A549 (cell line): ENCODE measurements around the gene SLAMF8.

Source experiments
- CHD2 ChIP-seq: fragments of 150-350 bp; IDR thresholded peaks from 2 replicates; pipeline ENCODE4 v1.6.1; 2014; ENCODE audit warnings: low read length; ENCODE audit not compliant: partially characterized antibody
- ESRRA ChIP-seq: fragments of 150-350 bp; IDR thresholded peaks from 2 replicates; pipeline ENCODE4 v1.6.1; 2014; ENCODE audit warnings: mild to moderate bottlenecking, low read length, borderline replicate concordance
- JUNB ChIP-seq: fragments of >200 bp; sonication (Bioruptor Twin); formaldehyde crosslinking; IDR thresholded peaks from 2 replicates; pipeline ENCODE4 v1.6.1; 2016
- KDM5A ChIP-seq: fragments of 200-600 bp; sonication (generic); IDR thresholded peaks from 2 replicates; pipeline ENCODE4 v1.6.1; 2016; ENCODE audit warnings: antibody characterized with exemption, mild to moderate bottlenecking
- NR3C1 ChIP-seq: fragments of >200 bp; sonication (Bioruptor Twin); formaldehyde crosslinking; IDR thresholded peaks from 3 replicates; pipeline ENCODE4 v1.6.1; 2017
- POLR2A ChIP-seq: IDR thresholded peaks from 2 replicates; pipeline ENCODE4 v1.6.1; 2012; ENCODE audit warnings: mild to moderate bottlenecking, low read length
- RNF2 ChIP-seq: fragments of 200-600 bp; sonication (generic); IDR thresholded peaks from 2 replicates; pipeline ENCODE4 v1.6.1; 2016; ENCODE audit warnings: low read depth, mild to moderate bottlenecking, antibody characterized with exemption, moderate library complexity, borderline replicate concordance
- SMC3 ChIP-seq: fragments of >200 bp; sonication (Bioruptor Twin); formaldehyde crosslinking; IDR thresholded peaks from 3 replicates; pipeline ENCODE4 v1.6.1; 2018; ENCODE audit warnings: inconsistent platforms
- TFCP2L1 ChIP-seq: fragments of 250-450 bp; sonication (Bioruptor Pico); IDR thresholded peaks from 2 replicates; pipeline ENCODE4 v1.5.0; 2021; ENCODE audit warnings: mild to moderate bottlenecking
- ZFP36 ChIP-seq: fragments of 450-650 bp; IDR thresholded peaks from 2 replicates; pipeline ENCODE4 v1.6.1; 2014; ENCODE audit warnings: borderline replicate concordance; ENCODE audit not compliant: partially characterized antibody
- TF ChIP-seq, protein P1 (sequence below): fragments of >200 bp; sonication (Bioruptor Twin); formaldehyde crosslinking; IDR thresholded peaks from 3 replicates; pipeline ENCODE4 v1.5.1; 2016
- TF ChIP-seq, protein P2 (sequence below): IDR thresholded peaks from 2 replicates; pipeline ENCODE4 v1.6.1; 2012
- TF ChIP-seq, protein P3 (sequence below): IDR thresholded peaks from 2 replicates; pipeline ENCODE4 v1.6.1; 2012; ENCODE audit warnings: low read depth, borderline replicate concordance

DNA sequence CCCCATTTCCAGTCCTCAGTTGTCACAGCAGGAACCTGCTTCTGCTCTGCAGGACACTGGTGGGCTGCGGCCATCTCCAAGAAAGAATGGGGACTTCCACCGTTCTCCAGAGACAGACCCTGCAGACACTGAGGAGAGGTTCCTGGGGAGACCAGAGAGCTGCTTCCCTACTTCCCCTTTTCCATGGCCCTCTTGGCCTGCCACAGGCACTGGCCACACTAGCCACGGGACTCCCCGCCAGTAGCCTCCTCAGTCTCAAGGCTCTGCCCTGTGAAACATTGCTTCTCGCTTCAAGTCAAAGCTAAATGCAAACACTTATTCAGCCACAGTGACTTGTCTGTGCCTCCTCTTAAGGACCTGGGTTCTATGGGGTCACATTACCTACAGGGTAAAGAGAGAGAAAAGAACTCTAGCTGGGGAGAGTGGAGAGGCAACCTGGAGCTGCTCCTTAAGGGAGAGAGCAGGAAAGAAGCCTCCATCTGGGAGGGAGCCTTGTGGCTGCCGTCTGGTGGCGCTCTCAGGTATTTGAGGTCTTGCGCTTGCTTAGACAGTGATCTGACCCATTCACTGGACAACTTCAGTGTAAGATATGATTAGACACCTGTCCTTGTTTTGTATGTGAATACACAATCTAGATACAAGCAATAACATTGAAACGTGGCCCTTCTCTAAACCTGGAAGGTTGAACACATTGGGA is 5.4 kb upstream of the SLAMF8 start:
- no peak for TF ChIP-seq POLR2A
- TF ChIP-seq, protein P1, sequence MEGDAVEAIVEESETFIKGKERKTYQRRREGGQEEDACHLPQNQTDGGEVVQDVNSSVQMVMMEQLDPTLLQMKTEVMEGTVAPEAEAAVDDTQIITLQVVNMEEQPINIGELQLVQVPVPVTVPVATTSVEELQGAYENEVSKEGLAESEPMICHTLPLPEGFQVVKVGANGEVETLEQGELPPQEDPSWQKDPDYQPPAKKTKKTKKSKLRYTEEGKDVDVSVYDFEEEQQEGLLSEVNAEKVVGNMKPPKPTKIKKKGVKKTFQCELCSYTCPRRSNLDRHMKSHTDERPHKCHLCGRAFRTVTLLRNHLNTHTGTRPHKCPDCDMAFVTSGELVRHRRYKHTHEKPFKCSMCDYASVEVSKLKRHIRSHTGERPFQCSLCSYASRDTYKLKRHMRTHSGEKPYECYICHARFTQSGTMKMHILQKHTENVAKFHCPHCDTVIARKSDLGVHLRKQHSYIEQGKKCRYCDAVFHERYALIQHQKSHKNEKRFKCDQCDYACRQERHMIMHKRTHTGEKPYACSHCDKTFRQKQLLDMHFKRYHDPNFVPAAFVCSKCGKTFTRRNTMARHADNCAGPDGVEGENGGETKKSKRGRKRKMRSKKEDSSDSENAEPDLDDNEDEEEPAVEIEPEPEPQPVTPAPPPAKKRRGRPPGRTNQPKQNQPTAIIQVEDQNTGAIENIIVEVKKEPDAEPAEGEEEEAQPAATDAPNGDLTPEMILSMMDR: no peak
- TF ChIP-seq ZFP36: no peak
- TF ChIP-seq NR3C1: no peak
- TF ChIP-seq JUNB: no peak
- TF ChIP-seq KDM5A: no peak
- no peak for TF ChIP-seq CHD2
- no peak for TF ChIP-seq RNF2
- no peak for TF ChIP-seq SMC3
- TF ChIP-seq TFCP2L1: no peak
- TF ChIP-seq ESRRA: no peak
- TF ChIP-seq, protein P2, sequence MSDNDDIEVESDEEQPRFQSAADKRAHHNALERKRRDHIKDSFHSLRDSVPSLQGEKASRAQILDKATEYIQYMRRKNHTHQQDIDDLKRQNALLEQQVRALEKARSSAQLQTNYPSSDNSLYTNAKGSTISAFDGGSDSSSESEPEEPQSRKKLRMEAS: no peak
- TF ChIP-seq, protein P3, sequence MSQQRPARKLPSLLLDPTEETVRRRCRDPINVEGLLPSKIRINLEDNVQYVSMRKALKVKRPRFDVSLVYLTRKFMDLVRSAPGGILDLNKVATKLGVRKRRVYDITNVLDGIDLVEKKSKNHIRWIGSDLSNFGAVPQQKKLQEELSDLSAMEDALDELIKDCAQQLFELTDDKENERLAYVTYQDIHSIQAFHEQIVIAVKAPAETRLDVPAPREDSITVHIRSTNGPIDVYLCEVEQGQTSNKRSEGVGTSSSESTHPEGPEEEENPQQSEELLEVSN: no peak
